ENCODE results near the gene PAX2.

Gene PAX2

GRCh38 chr10:100769481-100769880 lies 24.1 kb downstream of the PAX2 start:
- H3K9ac ChIP-seq (ENCODE audit: low read depth, low read length): no peak overlapping the region
- no peaks in the 10 kb centered on the region for H3K36me3 ChIP-seq (ENCODE audit: insufficient read depth, low read length)
- 84% methylated on average over 2 of the region's 2 CpGs for WGBS
- H3K4me3 ChIP-seq (ENCODE audit: low read length): no peak overlapping the region
- H3K27me3 ChIP-seq (ENCODE audit: insufficient read depth, low read length): peaks cover 28% of the 10 kb centered on the region
- no peak overlapping the region for H3K27ac ChIP-seq (ENCODE audit: low read depth, low read length)
- no peaks in the 10 kb centered on the region for H3K4me1 ChIP-seq (ENCODE audit: insufficient read depth, low read length)
- H3K9me3 ChIP-seq (ENCODE audit: insufficient read depth, low read depth, low read length): no peaks in the 10 kb centered on the region

- H3K4me3 ChIP-seq (ENCODE audit: low read length): no peak overlapping the region
- peaks cover 18% of the 10 kb centered on the region for H3K4me1 ChIP-seq (ENCODE audit: insufficient read depth, low read length)
- no peak overlapping the region for H3K9ac ChIP-seq (ENCODE audit: low read depth, low read length)
- 92% methylated on average over 4 of the region's 4 CpGs for WGBS
- no peaks in the 10 kb centered on the region for H3K36me3 ChIP-seq (ENCODE audit: insufficient read depth, low read length)
- H3K27me3 ChIP-seq (ENCODE audit: insufficient read depth, low read length): peaks cover 12% of the 10 kb centered on the region
- H3K27ac ChIP-seq (ENCODE audit: low read depth, low read length): no peak overlapping the region
- no peaks in the 10 kb centered on the region for H3K9me3 ChIP-seq (ENCODE audit: insufficient read depth, low read depth, low read length)
Measured at GRCh38 chr10:100773646-100774045, 28.3 kb downstream of the PAX2 start.

- Histone ChIP-seq H3K36me3 (ENCODE audit: insufficient read depth, low read length) (no peaks in the 10 kb centered on the region), H3K9ac (ENCODE audit: low read depth, low read length) (no peak overlapping the region), H3K9me3 (ENCODE audit: insufficient read depth, low read depth, low read length) (no peaks in the 10 kb centered on the region), H3K27me3 (ENCODE audit: insufficient read depth, low read length) (peaks cover 18% of the 10 kb centered on the region), H3K27ac (ENCODE audit: low read depth, low read length) (no peak overlapping the region), H3K4me1 (ENCODE audit: insufficient read depth, low read length) (peaks cover 18% of the 10 kb centered on the region), H3K4me3 (ENCODE audit: low read length) (no peak overlapping the region)
- 95% methylated on average over 8 of the region's 8 CpGs for WGBS
Measured at GRCh38 chr10:100774223-100774622, 28.8 kb downstream of the PAX2 start.

GRCh38 chr10:100774876-100775275 lies 29.5 kb downstream of the PAX2 start:
- Histone ChIP-seq H3K9me3 (ENCODE audit: insufficient read depth, low read depth, low read length) (no peaks in the 10 kb centered on the region), H3K36me3 (ENCODE audit: insufficient read depth, low read length) (no peaks in the 10 kb centered on the region), H3K4me3 (ENCODE audit: low read length) (no peak overlapping the region), H3K27ac (ENCODE audit: low read depth, low read length) (no peak overlapping the region), H3K27me3 (ENCODE audit: insufficient read depth, low read length) (peaks cover 18% of the 10 kb centered on the region), H3K4me1 (ENCODE audit: insufficient read depth, low read length) (peaks cover 18% of the 10 kb centered on the region), H3K9ac (ENCODE audit: low read depth, low read length) (no peak overlapping the region)
- 87% methylated on average over 4 of the region's 6 CpGs for WGBS

- Histone ChIP-seq H3K27me3 (ENCODE audit: insufficient read depth, low read length) (peaks cover 17% of the 10 kb centered on the region; the same call in 1 of the 2 replicates), H3K4me3 (ENCODE audit: low read length) (no peak overlapping the region), H3K9me3 (ENCODE audit: insufficient read depth, low read depth, low read length) (no peaks in the 10 kb centered on the region), H3K9ac (ENCODE audit: low read depth, low read length) (no peak overlapping the region), H3K4me1 (ENCODE audit: insufficient read depth, low read length) (peaks cover 18% of the 10 kb centered on the region), H3K36me3 (ENCODE audit: insufficient read depth, low read length) (no peaks in the 10 kb centered on the region), H3K27ac (ENCODE audit: low read depth, low read length) (no peak overlapping the region)
- WGBS: 78% methylated on average over 5 of the region's 5 CpGs
Measured at GRCh38 chr10:100775386-100775785, 30.0 kb downstream of the PAX2 start.

DNA sequence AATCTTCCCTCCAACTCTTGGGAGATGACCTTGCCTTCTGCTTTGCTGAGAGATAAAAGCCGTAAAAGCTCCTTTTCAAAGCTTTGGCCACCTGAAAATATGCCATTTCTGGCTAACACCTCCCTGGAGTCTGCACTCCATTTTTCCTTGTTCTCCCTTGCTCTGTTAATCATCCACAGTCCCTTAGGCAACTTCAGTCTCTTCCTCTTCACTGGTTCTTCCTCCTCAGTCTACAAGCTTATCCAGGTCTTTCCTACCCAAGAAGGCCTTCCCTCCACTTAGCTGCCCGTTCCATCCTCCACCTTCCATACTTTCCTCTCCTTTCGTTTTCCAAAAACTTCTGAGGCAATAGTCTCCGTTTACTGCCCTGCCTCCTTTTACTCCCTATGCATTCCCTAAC lies 30.5 kb downstream of the PAX2 start:
- H3K36me3 ChIP-seq (ENCODE audit: insufficient read depth, low read length): no peaks in the 10 kb centered on the region
- no peaks in the 10 kb centered on the region for H3K9me3 ChIP-seq (ENCODE audit: insufficient read depth, low read depth, low read length)
- no peak overlapping the region for H3K27ac ChIP-seq (ENCODE audit: low read depth, low read length)
- H3K9ac ChIP-seq (ENCODE audit: low read depth, low read length): no peak overlapping the region
- WGBS: 84% methylated on average over 4 of the region's 4 CpGs
- no peak overlapping the region for H3K4me3 ChIP-seq (ENCODE audit: low read length)
- peaks cover 18% of the 10 kb centered on the region for H3K4me1 ChIP-seq (ENCODE audit: insufficient read depth, low read length)
- H3K27me3 ChIP-seq (ENCODE audit: insufficient read depth, low read length): peaks cover 17% of the 10 kb centered on the region; the same call in 1 of the 2 replicates

DNA sequence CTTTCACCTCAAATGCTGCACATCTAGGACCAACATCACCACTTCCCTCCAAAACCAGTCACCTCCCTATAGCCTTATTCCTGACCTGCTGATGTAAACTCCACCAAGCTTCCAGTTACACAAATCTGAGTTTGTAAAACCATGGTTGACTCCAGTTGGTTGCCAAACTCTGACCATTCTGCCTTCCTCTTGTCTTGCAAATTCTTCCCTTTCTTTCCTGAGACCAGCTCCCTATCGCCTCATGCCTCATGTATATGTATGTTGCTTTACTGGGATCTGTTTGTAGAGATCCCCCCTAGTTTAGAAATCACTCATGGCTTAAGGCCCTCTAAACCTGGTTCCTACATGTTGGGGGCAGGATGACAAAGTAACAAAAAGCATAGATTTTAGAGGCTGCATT lies 31.3 kb downstream of the PAX2 start:
- Histone ChIP-seq H3K36me3 (ENCODE audit: insufficient read depth, low read length) (no peaks in the 10 kb centered on the region), H3K4me1 (ENCODE audit: insufficient read depth, low read length) (peaks cover 18% of the 10 kb centered on the region), H3K27me3 (ENCODE audit: insufficient read depth, low read length) (peaks cover 23% of the 10 kb centered on the region; the same call in 1 of the 2 replicates), H3K4me3 (ENCODE audit: low read length) (no peak overlapping the region), H3K9me3 (ENCODE audit: insufficient read depth, low read depth, low read length) (no peaks in the 10 kb centered on the region), H3K9ac (ENCODE audit: low read depth, low read length) (no peak overlapping the region), H3K27ac (ENCODE audit: low read depth, low read length) (no peak overlapping the region)
- WGBS: 60% methylated on average over 1 of the region's 1 CpG

GRCh38 chr10:100779329-100779728 lies 33.9 kb downstream of the PAX2 start:
- Histone ChIP-seq H3K4me3 (ENCODE audit: low read length) (no peak overlapping the region), H3K27me3 (ENCODE audit: insufficient read depth, low read length) (peaks cover 24% of the 10 kb centered on the region; the same call in 1 of the 2 replicates), H3K27ac (ENCODE audit: low read depth, low read length) (no peak overlapping the region), H3K9me3 (ENCODE audit: insufficient read depth, low read depth, low read length) (no peaks in the 10 kb centered on the region), H3K4me1 (ENCODE audit: insufficient read depth, low read length) (peaks cover 18% of the 10 kb centered on the region), H3K36me3 (ENCODE audit: insufficient read depth, low read length) (no peaks in the 10 kb centered on the region), H3K9ac (ENCODE audit: low read depth, low read length) (no peak overlapping the region)
- WGBS: 92% methylated on average over 9 of the region's 9 CpGs

DNA sequence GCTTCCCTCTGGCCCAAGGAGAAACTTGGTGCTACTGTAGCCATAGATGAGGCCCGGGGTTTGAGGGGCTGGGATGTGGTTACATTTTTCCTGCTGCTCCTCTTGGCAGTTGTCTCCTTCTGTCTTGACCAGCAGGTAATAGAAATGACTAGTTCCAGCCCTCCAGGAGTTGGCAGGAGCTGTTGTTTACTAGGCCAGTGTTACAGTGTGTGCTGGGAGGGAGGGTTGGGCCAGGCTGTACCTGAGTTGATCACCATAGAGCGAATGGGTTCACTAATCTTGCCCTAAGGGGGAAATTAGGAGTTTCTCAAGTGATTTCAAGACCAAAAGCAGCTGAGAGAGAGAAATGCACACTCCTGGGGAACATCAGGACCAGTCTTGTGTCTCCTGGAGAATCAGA lies 34.9 kb downstream of the PAX2 start:
- Histone ChIP-seq H3K27me3 (ENCODE audit: insufficient read depth, low read length) (peaks cover 25% of the 10 kb centered on the region; the same call in 1 of the 2 replicates), H3K27ac (ENCODE audit: low read depth, low read length) (no peak overlapping the region), H3K36me3 (ENCODE audit: insufficient read depth, low read length) (no peaks in the 10 kb centered on the region), H3K4me3 (ENCODE audit: low read length) (no peak overlapping the region), H3K4me1 (ENCODE audit: insufficient read depth, low read length) (peaks cover 16% of the 10 kb centered on the region), H3K9ac (ENCODE audit: low read depth, low read length) (no peak overlapping the region), H3K9me3 (ENCODE audit: insufficient read depth, low read depth, low read length) (no peaks in the 10 kb centered on the region)
- WGBS: 93% methylated on average over 2 of the region's 2 CpGs

- no peak overlapping the region for H3K9ac ChIP-seq (ENCODE audit: low read depth, low read length)
- peaks cover 31% of the 10 kb centered on the region; the same call in 1 of the 2 replicates for H3K27me3 ChIP-seq (ENCODE audit: insufficient read depth, low read length)
- H3K27ac ChIP-seq (ENCODE audit: low read depth, low read length): no peak overlapping the region
- no peak overlapping the region for H3K4me3 ChIP-seq (ENCODE audit: low read length)
- H3K9me3 ChIP-seq (ENCODE audit: insufficient read depth, low read depth, low read length): no peaks in the 10 kb centered on the region
- no peaks in the 10 kb centered on the region for H3K36me3 ChIP-seq (ENCODE audit: insufficient read depth, low read length)
- H3K4me1 ChIP-seq (ENCODE audit: insufficient read depth, low read length): peaks cover 7% of the 10 kb centered on the region
- 66% methylated on average over 11 of the region's 11 CpGs for WGBS
Measured at GRCh38 chr10:100781145-100781665, 35.8 kb downstream of the PAX2 start.

DNA sequence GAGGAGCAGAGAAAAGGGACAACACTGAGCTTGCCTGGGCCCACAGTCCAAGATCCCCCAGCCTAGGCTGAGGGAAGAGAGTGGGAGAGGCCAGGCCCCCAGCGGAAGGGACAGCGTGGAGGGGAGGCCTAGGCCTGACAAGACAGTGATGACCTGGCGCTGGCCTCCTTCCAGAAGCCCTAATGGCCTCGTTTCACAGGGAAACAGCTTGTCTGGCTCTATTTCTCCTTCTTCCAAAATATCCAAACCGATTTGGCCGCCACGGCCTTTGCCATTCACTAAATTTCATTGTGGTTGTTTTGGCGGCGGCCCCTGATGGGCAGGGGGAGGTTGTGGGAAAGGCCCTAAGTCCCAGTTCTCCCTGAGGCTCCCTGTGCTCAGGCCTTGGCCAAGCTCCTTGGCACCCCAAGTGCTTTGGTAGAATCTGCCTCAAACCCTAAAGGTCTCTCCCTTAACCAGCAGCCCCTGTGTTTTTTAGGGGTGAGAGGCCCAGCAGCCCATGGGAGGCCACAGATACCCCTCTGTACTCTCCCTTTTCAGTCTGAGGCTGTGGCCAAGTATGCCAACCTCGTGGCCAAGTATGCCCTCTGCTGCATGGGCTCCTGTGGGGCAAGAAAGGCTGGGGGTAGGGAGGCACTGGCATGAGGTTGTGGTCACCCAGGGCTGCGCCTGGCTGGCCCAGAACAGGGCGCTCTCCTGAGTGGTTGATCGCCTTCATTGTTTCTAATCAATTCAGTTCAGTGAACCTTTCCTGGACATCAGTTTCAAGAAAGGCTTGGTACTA lies 37.3 kb downstream of the PAX2 start:
- Histone ChIP-seq H3K36me3 (ENCODE audit: insufficient read depth, low read length) (no peaks in the 10 kb centered on the region), H3K27me3 (ENCODE audit: insufficient read depth, low read length) (peaks cover 31% of the 10 kb centered on the region; the same call in 1 of the 2 replicates), H3K27ac (ENCODE audit: low read depth, low read length) (no peak overlapping the region), H3K9me3 (ENCODE audit: insufficient read depth, low read depth, low read length) (no peaks in the 10 kb centered on the region), H3K9ac (ENCODE audit: low read depth, low read length) (no peak overlapping the region), H3K4me1 (ENCODE audit: insufficient read depth, low read length) (peaks cover 9% of the 10 kb centered on the region), H3K4me3 (ENCODE audit: low read length) (no peak overlapping the region)
- 91% methylated on average over 13 of the region's 13 CpGs for WGBS
